Kidney epithelial cell (primary cell): ENCODE results near the gene NXN. TPM values are rescaled to one million over a fixed set of nuclear protein-coding genes. Genes with fewer than 3 reads are reported as not detected.
"Not testable (repeated sequence)": the region's sequence is repeated elsewhere in the genome, so short reads cannot be mapped to it uniquely, and the experiment has no call there.

Source experiments
- DNase-seq: peaks from one replicate; pipeline ENCODE4 v3.0.0-alpha.2; 2010; ENCODE audit warnings: low read depth
- H3K27me3 ChIP-seq: 2 replicates; pipeline ENCODE4 v1.6.0; 2011; ENCODE audit warnings: low read length; ENCODE audit not compliant: control insufficient read depth, insufficient read depth
- H3K36me3 ChIP-seq: 2 replicates; pipeline ENCODE4 v1.5.1; 2011; ENCODE audit warnings: low read length; ENCODE audit not compliant: control insufficient read depth, insufficient read depth
- H3K4me3 ChIP-seq: 2 replicates; pipeline ENCODE4 v1.5.1; 2011; ENCODE audit warnings: low read depth, mild to moderate bottlenecking, control low read depth, low read length
- total RNA-seq: library from RNA; depleted of rRNA; stranded (reverse); fragments of >200 nt; gene quantifications from 2 replicates; pipeline ENCODE4 v1.2.3, GENCODE V29; 2015
- TF ChIP-seq, protein P1 (sequence below): IDR thresholded peaks from 2 replicates; pipeline ENCODE4 v1.5.1; 2011; ENCODE audit warnings: mild to moderate bottlenecking, moderate library complexity, low read length, control low read depth, inconsistent platforms; ENCODE audit not compliant: insufficient read depth, poor library complexity, severe bottlenecking

The NXN gene
- total RNA-seq, 1 donor from 2014 or later, result 34.3 TPM

DNA sequence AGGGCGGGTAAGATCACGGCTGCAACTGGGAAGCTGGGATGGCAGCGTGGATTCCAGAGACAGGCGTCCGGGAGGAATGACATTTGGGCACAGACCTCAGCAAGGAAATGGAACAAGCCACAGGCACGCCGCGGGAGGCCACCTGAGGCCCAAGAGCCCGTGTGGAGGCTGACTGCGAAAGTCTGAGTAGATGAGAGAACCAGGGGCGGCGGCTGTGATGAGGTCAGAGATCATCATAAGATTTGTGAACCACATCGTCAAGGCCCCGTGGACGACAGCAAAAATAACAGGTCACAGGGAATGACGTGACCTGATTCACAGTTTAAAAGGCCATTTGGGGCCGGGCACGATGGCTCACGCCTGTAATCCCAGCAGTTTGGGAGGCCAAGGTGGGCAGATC is 149.2 kb downstream of the NXN start:
- Histone ChIP-seq H3K4me3 (no peak overlapping the region), H3K36me3 (no peaks in the 10 kb centered on the region), H3K27me3 (no peaks in the 10 kb centered on the region)
- TF ChIP-seq, protein P1, sequence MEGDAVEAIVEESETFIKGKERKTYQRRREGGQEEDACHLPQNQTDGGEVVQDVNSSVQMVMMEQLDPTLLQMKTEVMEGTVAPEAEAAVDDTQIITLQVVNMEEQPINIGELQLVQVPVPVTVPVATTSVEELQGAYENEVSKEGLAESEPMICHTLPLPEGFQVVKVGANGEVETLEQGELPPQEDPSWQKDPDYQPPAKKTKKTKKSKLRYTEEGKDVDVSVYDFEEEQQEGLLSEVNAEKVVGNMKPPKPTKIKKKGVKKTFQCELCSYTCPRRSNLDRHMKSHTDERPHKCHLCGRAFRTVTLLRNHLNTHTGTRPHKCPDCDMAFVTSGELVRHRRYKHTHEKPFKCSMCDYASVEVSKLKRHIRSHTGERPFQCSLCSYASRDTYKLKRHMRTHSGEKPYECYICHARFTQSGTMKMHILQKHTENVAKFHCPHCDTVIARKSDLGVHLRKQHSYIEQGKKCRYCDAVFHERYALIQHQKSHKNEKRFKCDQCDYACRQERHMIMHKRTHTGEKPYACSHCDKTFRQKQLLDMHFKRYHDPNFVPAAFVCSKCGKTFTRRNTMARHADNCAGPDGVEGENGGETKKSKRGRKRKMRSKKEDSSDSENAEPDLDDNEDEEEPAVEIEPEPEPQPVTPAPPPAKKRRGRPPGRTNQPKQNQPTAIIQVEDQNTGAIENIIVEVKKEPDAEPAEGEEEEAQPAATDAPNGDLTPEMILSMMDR, result no peak
- no peak for DNase-seq

GRCh38 chr17:829614-830013 is 150.0 kb downstream of the NXN start:
- DNase-seq, H3K27me3 ChIP-seq, H3K36me3 ChIP-seq, H3K4me3 ChIP-seq: not testable (repeated sequence)

DNA sequence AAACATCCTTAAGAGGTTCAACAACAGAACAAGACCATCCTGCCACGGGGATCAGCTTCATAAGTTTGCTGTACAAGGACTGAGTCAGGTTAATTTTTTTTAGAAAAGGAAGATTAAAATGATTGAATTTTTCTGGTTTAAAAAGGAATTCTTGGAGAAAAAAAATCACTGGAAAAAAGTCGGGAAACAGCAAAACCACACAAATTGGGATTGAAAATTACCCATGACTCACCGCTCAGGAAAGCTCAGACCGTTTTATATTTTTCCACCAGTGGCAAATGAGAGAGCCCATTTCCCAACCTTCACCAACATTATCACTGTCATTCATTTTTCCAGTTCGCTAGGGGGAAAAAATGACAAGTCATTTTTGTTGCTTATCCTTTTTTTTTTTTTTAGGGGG is 150.8 kb downstream of the NXN start:
- DNase-seq, result no peak
- TF ChIP-seq, protein P1, result no peak
- H3K27me3 ChIP-seq, result no peaks in the 10 kb centered on the region
- no peak overlapping the region for H3K4me3 ChIP-seq
- H3K36me3 ChIP-seq, result no peaks in the 10 kb centered on the region

GRCh38 chr17:826778-827177 is 152.8 kb downstream of the NXN start:
- TF ChIP-seq, protein P1, result no peak
- DNase-seq, result no peak
- no peaks in the 10 kb centered on the region for H3K27me3 ChIP-seq
- no peak overlapping the region for H3K4me3 ChIP-seq
- H3K36me3 ChIP-seq, result no peaks in the 10 kb centered on the region

DNA sequence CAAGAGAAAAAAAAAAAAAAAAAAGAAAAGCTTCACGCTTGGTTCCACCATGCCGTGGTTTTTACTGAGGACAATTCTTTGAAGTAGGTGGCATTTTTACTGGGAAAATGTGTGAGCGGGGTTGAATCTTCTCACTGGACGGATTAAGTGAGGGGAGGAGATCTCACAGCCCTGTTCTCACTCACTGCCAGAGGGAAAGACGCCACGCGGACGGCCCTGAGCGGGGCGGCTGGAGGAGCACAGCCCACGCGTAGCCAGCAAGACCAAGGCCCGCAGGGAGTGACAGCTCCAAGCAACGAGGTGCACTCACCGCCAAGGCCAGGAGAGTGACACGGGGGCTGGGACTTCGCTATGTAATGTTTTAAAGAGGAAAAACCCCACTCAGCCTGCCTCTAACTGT is 154.4 kb downstream of the NXN start:
- DNase-seq, result no peak
- H3K27me3 ChIP-seq, result no peaks in the 10 kb centered on the region
- H3K4me3 ChIP-seq, result no peak overlapping the region
- no peaks in the 10 kb centered on the region for H3K36me3 ChIP-seq
- TF ChIP-seq, protein P1, result no peak

GRCh38 chr17:824378-824777 is 155.2 kb downstream of the NXN start:
- Histone ChIP-seq H3K36me3 (peaks cover 2% of the 10 kb centered on the region), H3K27me3 (no peaks in the 10 kb centered on the region)
- TF ChIP-seq, protein P1, result no peak

More at GRCh38 chr17:824378-824777, 155.2 kb downstream of the NXN start:
- H3K4me3 ChIP-seq, result no peak overlapping the region
- no peak for DNase-seq
